Stimulated activated CD4-positive, alpha-beta T cell treated with anti-CD3 and anti-CD28 coated beads, Interleukin-1b, Interleukin-23, amount 100 ng/mL, for 4 hours (primary cell): Measurements from ENCODE around the gene VRTN.

Experiments used
- DNase-seq, 2 donors: peaks; one replicate each; pipeline ENCODE4 v3.0.0-alpha.2; 2020; ENCODE audit warnings: low read depth in 2 of 2

Gene VRTN

DNA sequence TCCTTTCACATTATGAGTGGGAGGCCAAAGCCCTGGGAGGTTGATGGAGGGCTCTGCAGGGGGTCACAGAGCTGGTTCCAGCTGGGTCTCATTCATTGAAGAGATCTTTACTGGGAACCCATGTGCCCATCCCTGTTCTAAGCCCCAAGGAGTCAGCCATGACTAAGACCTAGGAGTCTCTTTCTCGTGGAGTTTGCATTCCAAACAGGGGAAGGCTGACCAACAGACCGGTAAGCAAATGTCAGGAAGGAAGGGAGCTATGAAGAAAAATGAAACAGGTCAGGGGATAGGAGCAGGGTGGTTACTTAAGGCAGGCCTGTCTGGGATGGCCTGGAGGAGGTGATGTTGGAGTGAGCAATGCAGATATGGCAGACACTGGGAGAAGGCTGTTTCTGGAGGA lies 46.3 kb downstream of the VRTN start:
- DNase-seq, result no peak

DNA sequence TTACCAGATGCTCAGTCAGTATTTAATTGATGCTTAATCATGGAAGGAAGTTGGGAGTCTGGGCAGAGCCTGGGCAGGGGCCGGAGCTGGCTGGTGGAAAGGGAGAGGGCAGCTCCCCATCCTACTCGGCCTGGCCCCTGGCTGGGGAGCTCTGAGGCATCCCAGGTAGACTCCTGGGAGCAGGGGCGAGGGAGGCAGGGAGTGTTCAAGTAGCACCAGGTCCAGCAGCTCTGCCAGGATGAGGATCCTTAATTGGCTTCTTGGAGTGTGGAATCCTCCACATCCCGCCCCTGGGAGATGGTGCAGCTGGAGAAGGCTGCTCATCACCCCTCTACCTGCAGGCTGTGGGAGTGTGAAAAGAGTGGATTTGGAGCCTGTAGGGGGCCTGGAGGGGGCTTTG lies 46.8 kb downstream of the VRTN start:
- DNase-seq, result no peak

DNA sequence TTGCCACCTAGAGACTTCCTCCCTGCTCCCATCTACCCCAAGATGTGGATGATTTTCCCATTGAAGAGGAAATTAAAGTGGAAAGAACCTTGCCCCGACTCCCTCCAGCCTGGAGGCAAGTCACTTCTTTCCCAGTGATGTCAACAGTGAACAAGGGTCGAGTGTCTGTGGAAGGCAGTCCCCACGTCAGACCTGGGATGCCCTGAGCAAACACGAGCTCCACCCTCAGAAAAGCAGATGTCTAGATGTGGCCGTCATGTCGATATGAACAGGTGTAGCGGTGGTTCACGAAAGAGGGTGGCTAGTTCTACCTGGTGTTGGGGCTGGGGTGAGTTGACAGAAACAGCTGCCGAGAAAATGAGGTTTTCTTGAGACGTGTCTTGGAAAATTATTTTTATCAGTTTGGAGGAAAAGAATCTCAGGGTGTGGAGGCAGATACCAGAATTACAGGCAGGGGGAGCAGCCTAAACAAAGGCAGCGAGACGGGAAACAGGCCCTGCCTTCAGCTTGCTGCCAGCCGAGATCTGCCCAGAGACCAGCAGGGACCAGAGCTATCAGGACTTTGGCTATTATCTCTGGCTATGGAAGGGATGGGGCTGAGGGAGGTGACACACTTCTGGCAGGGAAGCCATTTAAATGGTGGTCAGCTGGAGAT lies 51.9 kb downstream of the VRTN start:
- no peak for DNase-seq

DNA sequence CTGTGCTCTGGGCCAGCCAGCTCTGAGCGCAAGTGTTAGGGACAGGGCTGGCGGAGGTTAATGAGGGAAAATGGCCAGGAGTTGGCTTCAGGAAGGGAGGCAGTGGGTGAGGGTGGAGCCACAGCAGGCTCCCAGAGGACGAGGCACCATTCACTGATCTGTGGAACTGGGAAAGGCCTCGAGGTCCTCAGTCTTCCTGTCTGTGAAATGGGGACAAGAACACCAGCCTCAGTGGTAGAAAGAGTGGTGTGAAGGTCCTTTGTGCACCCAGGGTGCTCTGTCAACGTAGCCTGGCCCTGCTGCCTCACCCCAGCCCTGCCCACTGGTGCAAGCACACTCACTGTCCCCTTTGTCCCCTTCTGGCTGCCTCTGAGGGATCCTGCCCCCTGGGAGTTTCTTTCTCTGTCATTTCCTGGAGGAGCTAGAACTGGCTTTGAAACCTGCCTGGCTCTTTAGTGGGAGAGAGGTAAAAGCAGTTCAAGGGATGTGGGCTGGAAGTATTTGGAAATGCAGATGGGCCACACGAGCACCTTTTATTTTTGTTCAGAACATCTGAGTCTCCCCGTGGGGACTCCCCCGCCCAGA lies 52.7 kb downstream of the VRTN start:
- no peak for DNase-seq

DNA sequence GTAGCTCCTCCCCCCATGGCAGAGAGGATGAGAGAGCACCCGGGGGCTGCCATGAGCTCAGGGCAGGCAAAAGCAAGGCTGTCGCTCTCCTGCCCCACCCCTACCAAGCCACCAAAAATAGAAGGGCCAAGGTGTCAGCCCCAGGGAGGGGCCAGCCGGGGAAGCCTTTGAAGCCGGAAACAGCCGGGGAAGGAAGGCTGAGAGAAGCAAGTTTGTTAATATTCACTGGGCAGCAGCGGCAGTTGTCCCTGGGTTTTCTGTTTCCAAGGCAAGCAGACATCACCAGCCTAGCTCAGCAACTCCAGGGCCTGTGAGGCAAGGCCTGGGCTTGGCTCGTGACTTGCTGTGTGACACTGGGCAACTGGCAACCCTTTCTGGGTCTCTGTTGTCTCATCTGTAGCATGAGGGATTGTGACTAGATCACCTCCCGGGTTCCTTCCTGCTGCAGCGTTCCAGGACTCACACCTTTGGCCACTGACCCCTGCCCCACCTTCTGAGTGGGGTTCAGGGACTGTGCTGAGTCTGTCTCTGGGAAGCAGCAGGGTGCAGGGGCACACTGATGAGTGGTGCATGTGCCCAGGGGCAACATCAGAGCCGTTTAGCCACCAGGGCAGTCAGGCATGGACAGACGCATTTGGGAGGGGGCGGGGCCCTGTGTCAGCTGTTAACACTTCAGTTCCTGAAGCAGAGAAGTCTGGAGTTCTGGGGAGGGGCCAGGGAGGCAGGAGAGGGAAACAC lies 53.4 kb downstream of the VRTN start:
- peak; percentile 28 to 37 for DNase-seq

DNA sequence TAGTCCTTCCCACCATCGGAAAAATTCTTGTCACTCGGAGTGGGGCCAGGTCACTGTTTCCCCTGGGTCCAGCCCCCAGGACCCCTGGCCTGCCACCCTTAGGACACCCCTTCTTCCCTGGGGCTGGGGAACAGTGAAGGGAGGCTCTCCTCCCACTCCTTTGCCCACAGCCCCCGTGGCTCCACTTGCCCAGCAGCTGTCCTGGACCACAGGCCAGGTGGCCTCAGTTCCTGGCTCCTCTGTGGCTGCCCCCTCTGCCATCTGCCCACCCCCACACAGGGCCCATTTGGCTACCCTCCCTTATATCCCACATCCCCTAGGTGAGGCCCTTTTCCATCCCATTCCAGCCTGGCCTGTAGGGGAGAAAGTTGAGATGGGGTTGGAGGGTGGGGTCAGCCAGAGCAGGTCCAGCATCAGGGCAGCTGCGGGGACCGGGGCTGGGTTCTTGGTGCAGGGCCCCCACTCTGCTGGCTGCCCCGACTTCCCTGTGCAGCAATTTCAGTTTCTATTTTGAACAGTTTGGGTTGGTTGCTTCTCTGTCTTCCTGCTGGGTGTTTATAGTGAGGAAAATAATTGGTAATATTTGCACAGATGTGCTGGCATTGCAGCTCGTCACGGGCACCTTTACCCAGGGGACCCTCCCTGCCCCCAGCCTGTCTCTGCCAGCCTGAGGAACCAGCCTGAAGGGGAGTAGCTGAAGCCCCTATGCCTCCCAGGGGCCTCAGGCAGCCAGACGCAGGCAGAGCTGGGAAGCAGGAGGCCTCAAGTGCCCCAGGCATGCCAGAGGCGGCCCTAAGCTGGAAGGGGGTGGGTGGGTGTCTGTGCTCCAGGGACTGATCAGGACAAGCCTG lies 54.4 kb downstream of the VRTN start:
- DNase-seq, result no peak

DNA sequence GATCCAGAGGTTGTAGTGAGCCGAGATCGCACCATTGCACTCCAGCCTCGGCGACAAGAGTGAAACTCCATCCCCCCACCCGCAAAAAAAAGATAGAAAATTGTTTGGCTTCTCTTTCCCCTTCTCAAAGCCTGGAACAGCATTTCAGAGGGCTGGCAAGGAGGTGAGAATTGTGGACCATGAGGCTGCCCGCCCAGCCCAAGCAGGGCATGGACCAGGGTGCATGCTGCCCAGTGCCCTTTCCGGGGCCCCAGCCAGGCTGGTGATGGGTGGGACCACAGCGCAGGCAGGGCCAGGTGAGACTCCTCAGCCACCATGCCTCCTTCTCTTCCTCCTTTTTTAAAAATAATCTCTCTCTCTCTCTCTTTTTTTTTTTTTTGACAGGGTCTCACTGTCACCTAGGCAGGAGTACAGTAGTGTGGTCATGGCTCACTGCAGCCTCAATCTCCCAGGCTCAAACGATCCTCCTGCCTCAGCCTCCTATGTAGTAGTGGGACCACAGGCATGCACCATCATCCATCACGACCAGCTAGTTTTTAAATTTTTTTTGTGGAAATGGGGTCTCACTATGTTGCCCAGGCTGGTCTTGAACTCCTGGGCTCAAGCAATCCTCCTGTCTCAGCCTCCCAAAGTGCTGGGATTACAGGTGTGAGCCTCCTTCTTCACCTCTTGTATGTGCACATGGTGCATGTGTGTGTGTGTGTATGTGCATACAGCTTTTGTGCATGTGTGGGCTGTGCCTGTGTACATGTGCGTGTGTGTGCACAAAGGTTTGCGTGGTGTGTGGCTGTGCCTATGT lies 55.5 kb downstream of the VRTN start:
- DNase-seq, result no peak

DNA sequence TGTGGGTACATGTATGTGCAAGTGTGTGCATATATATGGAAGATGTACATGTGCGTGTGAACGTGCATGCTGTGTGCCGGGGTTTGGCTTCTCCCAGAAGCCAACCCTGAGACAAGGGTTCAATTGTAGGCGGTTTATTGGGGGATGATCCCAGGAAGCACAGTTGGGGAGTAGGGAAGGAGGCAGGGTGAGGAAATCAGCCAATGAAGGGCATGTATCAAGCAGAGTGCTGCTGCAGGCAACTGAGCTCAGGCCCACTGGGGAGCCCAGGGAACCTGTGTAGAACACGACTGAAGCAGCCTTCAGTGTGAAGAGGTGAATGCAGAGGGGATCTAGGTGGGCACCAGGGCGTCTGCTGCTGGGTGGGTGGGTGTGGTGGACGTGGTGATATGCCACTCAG lies 56.2 kb downstream of the VRTN start:
- DNase-seq, result no peak

DNA sequence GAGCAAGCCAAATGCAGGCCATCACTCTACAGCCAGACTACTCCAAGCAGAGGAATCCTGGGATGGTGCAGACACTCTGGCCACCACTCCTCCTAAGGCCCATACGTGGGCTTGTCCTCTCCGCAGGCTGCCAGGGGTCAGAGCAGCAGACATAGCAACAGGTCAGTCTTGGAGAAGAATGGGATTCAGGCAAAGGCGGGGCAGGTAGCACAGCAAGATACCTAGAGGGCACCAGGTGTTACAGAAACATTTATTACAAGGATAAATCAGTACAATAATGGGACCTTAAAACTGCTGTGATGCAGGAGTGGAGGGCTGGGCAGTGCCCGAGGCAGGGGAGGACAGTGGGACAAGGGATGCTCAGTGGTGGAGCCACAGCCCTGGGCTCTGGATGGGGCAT lies 57.4 kb downstream of the VRTN start:
- DNase-seq, result no peak

DNA sequence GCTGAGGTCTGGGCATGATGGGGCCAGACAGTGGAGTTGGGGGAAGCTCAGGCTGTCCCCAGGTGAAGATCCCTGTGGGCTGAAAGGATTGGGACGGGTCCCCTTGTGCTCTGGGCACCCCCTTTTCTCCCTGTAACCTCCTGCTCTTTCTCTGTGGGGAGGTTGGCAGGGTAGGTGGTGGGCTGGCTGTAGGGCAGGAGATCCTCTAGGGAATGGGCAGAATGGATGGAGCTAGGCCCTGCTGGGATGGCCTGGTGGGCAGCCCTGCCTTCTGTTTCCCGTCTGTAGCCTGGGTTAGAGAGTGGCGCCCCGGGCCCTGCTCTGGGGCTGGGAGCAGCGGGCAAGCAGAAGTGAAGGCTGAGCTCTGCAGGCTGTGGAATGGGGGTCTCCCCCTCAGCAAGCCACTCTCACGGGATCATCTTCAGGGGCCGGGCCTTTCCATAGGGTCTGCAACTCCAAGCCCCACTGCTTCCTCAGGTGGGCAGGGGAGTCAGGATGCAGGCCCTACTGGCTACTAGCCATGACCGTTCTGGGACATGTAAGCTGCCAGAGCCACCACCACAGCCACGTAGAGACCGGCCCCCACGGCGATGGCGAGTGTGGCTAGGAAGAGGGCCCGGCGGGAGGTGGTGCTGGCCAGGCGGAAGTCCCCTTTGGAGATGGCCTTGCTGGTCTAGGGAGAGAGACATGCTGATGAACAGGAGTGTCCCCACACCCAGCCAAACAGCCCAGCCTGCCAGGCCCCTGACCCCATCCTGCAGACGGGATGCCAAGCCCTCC lies 58.9 kb downstream of the VRTN start:
- DNase-seq, result no peak

DNA sequence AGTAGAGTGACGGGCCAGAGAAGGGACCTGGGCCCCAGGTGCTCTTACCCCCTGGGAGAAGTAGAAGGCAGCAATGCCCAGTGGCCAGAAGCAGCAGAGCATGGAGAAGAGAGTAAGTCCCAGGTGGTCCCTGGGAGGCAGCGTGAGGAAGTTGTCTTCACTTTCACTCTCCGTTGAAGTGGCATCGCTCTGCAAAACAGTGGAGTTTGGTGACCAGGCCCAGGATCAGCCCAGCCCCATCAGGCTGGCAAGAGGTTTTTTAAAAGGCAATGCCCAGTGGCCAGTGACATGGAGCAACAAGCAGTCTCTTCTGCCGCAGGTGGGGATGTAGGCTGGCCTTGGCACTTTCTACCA lies 59.5 kb downstream of the VRTN start:
- no peak for DNase-seq

DNA sequence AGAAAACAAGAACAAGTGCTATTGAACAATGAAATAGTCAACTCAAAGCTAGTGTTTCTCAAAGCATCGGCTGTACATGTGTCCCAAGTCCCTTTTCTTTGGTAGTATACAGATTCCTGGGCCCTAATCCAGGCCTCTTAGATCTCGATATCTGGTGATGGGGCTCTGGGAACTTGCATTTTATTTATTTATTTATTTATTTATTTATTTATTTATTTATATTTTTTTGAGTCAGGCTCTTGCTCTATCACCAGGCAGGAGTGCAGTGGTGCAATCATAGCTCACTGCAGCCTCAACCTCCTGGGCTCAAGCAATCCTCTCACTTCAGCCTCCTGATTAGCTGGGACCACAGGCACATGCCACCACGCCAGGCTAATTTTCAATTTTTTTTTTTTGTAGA lies 60.6 kb downstream of the VRTN start:
- no peak for DNase-seq

DNA sequence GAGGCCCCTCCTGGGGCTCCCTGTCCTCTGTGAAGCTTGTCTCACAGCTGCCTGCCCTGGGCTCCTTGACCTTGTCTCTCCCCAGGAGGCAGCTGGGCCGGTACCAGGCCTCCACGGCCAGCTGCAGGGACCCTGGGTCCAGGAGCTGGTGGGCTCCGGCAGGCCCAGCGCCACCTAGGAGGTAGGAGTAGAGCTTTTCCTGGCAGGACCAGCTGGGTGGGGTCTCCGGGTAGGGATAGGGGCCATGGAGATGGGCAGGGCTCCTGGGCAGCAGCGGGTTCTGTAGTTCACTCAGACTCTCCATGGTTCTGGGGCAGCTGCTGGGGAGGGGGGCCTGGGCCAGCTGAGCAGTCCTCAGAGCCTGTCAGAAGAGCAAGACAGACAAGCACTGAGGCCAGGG lies 61.2 kb downstream of the VRTN start:
- no peak for DNase-seq
